ENCODE measurements around the gene MAP10.
"Not testable (repeated sequence)": the region's sequence is repeated elsewhere in the genome, so short reads cannot be mapped to it uniquely, and the experiment has no call there.

Gene MAP10, protein sequence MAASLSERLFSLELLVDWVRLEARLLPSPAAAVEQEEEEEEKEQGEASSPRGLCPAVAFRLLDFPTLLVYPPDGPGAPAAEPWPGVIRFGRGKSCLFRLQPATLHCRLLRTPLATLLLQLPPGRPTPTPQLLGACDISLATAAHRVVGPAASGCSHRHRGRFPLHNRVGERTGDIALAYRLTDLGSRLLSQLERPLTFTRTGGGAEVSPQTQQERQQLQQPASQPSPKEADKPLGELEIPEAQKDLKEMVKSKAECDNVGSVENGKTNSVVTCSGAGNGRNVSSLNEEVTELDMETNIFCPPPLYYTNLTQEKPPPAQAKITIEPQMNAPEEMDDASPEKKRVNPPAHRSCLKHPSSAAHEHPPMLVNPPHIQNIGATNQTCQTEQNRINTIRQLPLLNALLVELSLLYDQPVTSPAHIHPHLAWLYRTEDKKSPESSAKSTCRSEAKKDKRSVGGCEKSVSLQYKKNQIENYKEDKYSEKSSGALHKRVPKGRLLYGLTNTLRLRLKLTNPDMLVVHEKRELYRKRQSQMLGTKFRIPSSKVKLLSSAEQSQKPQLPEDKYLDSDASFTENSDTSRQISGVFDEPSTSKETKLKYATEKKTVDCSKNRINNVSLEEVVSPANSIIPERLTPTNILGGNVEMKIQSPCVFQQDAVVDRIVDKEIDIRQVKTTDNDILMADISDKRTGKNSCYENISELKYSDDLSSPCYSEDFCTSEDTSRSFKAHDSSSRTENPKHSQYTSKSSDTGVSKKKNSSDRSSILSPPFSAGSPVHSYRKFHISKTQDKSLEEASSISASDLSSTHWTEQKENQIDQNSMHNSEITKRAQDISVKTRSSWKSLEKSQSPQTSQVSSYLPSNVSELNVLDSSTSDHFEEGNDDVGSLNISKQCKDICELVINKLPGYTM

DNA sequence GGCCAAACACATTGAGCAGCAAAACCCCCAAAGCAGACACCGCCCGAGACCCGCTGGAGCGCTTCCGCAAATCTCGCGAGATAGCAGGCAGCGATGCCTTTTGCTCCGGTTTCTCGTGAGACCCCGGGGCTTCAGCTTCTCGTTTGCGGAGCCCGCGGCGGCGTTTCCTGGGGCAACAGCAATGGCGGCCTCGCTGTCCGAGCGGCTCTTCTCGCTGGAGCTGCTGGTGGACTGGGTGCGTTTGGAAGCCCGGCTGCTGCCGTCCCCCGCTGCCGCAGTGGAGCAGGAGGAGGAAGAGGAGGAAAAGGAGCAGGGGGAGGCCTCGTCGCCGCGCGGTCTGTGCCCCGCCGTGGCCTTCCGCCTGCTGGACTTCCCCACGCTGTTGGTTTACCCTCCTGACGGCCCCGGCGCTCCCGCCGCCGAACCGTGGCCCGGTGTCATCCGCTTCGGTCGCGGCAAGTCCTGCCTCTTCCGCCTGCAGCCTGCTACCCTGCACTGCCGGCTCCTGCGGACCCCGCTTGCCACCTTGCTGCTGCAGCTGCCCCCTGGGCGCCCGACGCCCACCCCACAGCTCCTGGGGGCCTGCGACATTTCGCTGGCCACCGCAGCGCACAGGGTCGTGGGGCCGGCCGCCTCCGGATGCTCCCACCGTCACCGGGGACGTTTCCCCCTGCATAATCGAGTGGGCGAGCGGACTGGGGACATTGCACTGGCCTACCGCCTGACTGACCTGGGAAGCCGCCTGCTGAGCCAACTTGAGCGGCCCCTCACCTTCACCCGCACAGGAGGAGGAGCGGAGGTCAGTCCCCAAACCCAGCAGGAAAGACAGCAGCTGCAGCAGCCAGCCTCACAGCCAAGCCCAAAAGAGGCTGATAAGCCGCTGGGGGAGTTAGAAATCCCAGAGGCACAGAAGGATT is at the start of gene MAP10:
TSS of gene MAP10 (plus strand) at position 148 of the 917 bp plus-strand sequence. CDS start at position 182, 34 bp downstream.
- peak; percentile 79 for DNase-seq

DNA sequence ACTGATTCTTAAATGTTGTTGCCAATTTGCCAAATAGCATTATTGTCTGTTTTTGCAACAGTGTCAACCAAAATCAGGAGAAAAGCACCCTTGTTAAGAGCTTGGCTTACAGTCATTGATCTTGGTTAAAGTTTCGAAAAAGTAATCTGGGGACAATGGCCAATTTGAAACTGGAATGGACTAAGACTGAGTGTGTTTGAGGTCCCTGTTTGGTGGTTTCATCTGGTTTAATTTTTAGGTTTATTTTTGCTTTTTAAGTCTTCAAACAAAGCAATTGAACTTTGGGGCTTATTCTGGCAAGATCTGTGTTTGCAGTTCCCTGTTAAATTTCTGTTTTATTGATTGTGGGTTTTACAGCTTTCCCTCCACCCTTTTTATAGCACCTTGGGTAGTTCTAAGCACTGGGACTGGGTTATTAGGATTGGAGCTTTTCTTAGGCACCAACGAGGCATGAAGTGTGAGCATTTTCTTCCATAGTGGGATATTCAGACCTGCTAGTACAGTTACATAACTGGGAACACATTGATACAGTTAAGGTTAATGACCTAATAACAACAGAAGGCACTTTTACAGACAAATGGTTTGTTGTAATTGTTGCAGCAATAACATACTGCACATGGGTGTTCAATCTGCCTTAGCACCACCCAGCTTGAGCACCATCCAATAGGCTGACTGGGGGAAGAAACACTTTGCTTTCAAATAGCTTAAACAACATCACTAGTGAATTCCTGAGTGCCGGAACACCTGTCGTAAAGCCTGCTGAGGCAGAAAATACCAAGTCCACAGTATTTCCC is 40.6 kb upstream of the MAP10 start:
- DNase-seq = no peak

DNA sequence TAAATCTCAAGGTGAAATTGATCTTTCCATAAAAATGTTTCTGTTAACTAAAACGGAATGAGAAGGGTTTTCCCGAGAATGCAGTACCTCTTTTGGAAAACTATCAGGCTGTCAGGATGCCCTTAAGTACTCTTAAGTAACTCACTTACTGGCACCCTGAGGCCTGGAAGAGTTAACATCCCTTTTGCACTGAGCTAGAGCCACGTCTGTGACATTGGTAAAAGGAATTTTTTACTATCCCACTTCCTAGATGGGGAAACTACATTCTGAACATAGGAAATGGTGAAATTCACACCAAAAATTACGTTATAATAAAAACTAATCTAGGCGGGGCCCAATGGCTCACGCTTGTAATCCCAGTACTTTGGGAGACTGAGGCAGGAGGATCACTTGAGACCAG is 39.7 kb upstream of the MAP10 start:
- no peak for DNase-seq

DNA sequence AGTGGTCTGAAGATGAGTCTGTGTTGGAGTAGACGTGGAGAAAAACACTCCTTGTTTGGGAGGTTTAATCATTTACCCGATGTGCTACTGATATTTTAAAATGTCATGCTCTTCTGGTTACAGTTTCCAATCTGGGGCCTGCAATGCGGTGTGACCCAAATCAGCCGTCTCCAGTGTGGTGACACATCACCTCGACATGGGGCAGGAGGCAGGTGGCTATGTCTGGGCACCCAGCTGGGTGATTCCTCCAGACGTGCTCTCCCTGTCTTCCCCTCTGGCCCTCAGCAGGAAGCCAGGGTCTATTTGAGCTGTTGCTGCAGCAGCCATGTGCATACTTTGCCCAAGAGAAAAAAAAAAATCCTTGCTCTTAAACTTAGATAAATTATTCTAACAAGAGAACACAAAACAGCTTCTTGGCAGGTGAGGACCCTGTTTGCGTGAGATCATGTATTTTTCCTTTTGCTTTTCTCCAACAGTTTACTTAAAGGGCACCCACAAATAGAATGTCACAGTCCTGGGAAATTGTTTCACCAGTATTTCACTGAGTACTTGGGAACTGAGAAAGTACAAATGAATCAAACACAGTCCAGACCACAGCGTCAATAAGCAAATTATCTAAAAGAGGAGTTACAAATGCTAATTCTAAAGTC is 38.9 kb upstream of the MAP10 start:
- no peak for DNase-seq

DNA sequence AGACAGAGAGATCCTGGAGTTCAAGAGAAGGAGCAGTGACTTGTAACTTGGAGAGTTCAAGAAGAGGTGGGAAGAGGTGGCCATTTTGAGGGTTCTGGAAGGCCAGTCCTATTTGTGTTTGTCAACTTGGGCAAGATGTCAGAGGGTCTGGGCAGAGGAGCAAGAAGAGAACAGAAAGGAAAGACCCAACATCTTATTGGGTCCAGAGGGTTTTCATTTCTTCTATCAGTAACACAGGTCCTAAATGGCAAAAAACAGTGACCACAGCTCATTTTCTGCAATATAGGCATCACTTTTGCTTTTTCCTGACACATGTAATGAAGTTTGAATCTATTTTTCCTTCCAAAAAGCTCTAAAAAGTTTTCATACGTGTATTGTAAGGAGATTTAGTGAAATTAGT is 38.3 kb upstream of the MAP10 start:
- DNase-seq = no peak

DNA sequence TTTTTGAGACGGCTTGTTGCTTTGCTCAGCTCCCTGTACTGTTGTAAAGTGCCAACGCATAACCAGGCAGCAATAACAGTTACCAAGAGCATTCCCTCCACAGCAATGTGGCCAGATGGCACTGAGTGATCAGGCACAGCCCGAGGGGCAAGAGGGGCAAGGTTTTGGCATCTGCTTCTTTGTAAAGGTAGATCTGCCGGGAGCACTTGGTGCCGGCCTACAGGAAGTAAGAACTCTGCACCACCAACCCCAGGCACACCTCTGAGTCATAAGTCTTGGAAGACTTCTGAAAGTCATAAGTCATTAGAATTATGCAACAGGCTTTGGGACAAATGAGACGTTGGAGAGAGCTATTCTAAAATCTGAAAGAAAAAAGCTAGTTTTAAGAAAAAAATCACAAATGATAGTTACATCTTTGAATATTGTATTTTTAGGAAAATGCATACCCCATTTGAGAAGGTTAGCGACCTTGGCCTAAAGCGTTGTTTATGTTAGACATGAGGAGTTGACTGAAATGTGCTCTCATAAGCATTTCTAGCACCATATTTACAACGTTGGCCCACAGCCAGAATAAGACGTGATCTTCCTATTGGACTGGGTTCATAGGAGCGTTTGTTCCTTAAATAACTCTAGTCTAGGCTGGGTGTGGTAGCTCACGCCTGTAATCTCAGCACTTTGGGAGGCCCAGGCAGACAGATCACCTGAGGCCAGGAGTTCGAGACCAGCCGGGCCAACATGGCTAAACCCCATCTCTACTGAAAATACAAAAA is 37.7 kb upstream of the MAP10 start:
- no peak for DNase-seq

DNA sequence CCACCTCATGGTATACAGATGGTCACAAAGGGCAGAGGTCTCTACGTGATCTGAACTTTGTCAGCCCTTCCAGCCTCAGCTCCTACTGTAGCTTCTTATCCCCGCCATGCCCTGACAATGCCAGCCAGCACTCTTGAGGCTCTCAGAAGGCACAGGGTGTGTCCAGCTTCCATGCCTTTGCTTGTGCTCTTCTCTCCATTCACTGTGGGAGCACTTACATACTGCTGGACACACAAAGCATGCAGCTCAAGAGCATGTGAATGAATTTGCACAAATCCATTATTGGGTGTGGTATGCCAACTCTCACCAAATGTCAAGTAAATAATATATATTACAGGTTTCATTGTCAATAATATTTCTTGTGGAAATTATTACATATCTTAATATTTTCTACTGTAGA is 36.4 kb upstream of the MAP10 start:
- no peak for DNase-seq

DNA sequence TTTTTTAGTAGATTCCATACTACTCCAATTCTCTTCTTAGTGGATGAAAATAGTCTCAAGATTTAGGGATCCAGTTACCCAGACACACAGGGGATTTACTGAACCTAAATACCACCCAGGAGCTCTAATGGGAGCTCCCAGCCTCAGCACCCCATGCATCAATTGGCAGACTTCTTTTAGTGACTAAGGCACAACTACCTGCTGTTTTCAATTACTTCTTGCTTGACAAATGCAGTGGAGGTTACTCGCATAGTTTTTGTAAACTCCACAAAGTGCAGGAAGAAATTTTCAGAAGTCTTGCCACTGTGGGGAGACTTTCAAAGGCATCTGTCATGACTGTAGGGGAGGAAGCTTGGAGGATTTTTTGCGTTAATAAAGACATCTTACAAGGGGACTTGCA is 35.5 kb upstream of the MAP10 start:
- no peak for DNase-seq

DNA sequence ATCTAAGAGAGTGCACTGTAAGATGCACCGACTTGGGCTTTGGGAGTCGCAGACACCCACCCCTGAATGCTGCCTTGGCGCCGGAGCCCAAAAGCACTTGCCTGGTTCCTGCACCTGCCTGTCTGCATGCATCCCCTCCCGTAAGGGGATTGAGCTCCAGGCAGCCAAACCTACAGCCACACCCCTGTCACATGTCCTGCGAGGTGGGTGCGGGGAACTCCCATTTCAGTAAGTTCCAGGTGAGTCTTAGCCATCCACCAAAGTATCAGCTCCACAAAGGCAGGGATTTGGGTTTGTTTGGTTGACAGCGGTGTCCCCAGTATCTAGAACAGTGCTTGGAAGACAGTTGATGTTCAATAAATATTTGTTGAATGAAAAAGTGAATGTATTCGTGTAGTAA is 31.5 kb upstream of the MAP10 start:
- no peak for DNase-seq

DNA sequence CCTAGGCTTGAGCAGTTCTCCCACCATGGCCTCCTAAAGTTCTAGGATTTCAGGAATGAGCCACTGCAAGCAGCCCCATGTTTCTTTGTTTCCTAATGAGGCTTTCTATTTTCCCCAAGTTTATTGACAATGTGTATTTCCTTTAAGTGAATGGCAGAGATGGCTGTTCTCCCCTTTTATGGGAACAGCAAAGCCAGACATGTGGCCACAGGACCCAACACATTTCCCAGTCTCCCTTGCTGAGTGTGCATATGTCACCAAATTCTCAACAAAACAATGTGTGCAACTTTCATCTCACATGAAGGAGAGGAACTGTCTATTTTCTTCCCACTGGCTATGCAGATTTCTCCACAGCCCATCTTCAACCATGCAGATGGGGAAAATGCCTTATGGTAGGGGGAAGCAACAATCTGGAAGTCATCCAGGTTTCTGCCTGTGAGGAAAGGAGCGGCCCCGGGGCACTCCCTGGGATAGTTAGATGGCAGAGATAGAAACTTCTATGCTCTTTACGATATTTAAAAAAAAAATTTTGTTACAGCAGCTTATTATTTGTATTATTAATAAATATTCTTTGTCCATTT is 28.6 kb upstream of the MAP10 start:
- DNase-seq = no peak

DNA sequence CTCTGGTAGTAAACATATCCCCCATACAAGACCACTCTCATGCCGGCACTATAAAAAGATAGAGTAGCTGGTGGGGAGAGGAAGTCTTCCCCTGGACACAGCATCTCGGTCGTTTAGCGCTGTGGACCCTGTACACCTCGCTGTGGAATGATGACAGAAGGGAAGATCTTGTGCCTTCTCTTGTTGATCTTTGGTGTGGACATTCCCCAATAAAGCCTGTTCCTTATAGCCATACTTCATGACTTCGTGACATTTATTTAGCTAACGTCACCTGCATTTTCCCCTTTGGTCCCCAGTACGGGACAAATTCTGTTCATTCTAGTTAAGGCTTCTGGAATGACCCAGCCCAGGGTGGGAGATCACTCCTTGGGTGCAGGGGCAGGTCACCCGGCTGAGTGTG is 24.9 kb upstream of the MAP10 start:
- no peak for DNase-seq

DNA sequence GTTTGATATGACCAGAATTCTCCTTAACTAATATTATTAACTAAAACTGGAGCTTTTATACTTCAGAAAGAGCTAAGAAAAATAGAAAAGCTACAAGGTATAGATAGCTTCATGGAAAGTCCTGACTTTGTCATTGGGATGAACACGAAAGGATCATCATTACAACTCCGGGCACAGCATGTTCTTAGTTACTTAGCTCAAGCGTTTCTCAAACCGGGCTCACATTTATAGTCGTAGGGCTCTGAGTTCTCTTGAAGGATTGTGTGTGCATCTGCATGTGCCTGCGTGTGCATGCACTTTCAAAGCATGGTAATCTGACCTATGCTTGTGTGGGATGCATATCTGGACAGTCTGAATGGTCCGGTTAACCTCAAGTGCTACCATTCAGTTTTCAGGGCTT is 20.4 kb upstream of the MAP10 start:
- no peak for DNase-seq

DNA sequence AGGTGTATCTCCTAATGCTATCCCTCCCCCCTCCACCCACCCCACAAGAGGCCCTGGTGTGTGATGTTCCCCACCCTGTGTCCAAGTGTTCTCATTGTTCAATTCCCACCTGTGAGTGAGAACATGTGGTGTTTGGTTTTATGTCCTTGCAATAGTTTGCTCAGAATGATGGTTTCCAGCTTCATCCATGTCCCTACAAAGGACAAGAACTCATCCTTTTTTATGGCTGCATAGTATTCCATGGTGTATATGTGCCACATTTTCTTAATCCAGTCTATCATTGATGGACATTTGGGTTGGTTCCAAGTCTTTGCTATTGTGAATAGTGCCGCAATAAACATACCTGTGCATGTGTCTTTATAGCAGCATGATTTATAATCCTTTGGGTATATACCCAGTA is 19.6 kb upstream of the MAP10 start:
- DNase-seq = not testable (repeated sequence)

DNA sequence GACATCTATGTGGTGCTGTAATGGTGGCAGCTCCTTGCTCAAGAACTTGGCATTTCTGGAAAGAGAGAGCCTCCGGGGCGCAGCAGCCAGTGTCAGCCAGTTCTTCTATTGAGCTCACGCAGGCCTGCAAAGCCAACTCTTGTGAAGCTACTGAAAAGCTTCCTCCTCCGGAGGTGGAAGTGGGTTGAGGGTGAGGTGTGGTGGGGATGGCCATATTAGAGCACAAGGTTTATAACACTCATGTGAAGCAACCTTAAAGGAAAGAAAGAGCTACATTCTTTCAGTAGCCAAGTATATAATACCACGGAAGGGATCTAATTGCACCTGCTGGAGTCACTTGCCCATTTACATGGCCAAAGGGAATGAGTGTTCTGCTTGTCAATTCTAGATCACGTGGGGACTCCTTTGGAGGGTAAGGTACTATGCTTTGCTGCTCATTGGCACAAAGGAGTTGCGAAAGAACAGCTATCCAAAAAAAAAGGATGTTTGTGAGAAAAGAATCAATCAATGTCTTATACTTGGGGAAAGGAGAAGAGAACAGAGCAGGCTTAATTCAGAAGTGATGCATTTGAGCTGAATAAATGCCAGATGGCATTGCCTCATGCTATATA is 18.3 kb upstream of the MAP10 start:
- peak; percentile 5 for DNase-seq

DNA sequence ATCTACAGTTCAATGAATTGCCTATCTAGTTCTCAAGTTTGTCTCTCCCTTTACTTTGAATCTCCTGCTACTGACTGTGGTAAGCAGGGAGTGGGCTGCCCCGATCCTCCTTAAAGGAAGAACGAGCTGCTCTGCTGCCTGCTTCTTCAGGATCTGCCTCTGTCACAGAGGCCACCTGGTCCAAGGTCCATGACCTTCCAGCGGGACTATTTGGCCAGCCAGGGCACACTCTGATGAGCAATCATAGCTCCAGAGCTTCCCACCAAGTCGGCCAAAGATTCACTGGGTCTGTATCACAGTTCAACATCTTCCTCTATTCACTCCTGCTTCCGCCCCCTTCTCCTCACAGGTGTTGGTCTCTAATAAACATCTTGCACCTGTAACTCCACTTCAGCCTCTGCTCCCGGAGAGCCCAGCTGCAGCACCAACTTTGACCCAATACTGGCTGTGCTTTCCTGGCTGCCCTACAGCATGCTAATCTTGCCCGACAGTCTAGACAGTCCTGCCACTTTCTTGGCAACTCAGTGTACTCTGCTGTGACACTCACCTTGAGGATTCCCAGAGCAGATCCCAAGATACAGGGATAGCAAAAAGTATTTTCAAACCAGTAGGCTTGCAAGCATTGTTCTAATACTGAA is 16.9 kb upstream of the MAP10 start:
- DNase-seq = no peak

DNA sequence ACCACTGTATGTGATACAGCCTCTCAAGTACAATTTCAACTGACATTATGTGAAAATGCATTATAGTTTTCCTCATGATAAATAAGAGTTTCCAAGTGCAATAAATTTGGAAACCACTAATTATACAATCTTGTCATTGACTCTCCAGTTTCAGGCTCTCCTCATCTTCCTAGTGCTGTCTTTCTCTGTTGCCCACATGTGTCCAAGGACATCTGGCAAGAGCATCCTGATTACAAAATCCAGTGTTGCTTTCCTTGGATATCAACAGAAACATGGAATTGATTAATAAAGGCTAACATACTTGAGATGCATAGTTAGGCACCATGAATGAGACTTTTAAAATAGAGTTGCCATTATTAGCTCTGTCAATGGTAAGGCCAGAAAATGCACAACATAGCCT is 15.6 kb upstream of the MAP10 start:
- DNase-seq = no peak

DNA sequence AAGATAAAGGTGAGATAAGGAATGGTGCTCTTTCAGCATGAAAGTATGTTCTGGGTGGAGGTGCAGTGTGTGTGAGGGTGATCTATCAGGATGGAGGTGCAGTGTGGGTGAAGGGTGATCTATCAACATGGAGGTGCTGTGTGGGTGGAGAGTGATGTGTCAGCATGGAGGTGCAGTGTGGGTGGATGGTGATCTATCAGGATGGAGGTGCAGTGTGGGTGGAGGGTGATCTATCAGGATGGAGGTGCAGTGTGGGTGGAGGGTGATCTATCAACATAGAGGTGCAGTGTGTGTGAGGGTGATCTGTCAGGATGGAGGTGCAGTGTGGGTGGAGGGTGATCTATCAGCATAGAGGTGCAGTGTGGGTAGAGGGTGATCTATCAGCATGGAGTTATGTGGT is 12.3 kb upstream of the MAP10 start:
- DNase-seq = no peak

DNA sequence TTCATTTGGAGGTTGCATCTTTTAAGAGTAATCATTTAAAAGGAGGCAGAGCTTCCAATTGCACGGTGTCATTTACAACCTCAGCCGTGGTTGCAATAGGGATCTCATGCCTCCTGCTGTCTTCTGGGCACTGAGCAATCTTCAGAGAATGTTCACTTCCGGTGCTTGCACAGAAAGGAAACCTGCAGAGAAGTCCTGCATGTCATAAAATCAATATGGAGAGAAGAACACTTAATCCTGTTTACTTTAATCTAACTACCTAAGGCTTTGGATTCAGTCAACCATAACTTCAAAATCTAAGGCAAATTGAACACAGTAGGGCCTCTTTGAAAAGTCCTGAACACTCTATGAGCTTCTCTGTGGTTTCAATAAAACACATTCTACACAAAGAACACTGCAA is 11.3 kb upstream of the MAP10 start:
- DNase-seq = peak; percentile 42

DNA sequence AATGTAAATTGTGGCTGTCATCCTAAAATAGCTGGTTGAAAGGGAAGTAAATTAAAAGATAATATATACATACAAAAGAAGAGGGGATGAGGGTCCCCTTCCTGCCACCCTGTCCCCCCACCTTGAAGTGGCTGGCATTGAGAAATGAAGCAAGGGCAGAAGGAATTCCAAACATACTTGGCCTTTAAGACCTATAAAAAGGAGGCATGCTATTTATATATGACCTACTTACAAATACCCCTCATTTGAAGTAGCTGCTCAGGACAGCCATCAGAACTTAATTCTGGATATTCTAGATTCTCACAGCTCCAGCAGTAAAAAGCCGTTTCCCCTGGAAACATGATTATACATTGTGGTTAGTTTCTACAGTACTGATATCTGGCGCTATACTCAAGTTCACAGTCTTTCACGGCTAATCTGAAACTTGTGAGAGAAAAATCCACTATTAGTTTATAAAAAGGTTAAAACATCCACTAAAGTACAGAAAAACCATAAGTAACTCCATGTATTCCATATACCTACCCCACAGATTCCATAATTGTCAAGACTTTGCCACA is 9.6 kb upstream of the MAP10 start:
- no peak for DNase-seq
